Measurements from ENCODE around the gene DSTN.
"Not testable (repeated sequence)": the region's sequence is repeated elsewhere in the genome, so short reads cannot be mapped to it uniquely, and the experiment has no call there.

DSTN gene

DNA sequence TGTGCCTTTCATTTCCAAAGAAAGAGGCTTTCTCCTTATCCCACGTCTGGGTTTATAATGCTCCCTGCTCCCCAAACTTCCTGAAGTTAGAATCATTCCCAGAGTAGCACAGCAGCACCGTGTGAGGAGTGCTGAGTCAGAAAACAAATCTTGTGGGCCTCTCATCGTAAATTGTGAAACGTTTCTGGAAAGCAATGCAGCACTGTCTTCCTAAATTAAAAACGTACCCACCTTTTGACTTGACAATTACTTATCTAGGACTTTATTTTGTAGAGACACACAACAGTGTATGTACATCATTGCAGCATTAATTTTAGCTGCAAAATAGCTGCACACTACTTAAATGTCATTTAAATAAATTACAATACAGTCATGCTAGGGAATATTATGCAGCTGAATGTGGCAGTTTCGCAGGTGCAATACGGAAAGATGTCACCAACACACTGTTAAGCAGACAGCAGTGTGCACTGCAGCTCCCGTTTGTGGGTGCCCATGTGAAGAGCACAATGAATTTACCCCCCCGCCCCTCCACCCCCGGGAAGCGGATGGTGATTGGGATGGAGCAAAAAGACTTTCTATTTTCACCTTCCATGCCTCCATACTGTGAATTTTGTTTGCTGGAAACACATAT, 81.4 kb downstream of the DSTN start:
- DNase-seq (ENCODE audit: low spot score), result no peak

DNA sequence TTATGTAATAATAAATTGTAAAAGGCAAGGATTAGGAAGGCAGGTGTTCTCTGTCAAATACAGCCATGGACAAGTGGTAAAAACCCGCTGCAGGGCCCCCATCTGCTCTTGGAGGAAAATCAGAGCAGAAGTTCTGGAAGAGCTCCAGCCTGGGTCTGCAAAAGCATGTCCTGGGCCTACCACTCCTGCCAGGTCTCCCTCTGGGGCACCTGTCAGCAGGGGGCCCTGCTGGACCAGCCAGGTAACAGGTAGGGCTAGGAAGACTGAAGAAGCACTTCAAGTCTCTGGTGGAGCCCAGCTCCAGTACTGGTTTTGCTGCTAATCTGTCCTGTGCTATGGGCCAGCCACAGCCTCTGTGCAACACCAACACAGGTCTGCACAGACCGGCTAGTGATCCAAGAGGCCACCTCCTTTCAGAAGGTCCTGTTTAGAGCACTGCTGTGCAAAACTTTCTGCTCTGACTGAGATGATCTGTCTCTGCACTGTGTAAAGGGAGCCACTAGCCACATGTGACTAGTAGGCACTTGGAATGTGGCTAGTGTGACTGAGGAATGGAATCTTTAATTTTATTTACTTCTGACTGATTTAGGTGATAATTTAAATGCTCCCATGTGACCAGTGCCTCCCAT, 82.0 kb downstream of the DSTN start:
- DNase-seq (ENCODE audit: low spot score), result no peak

GRCh38 chr20:17652411-17652810, 82.5 kb downstream of the DSTN start:
- DNase-seq (ENCODE audit: low spot score), result no peak

DNA sequence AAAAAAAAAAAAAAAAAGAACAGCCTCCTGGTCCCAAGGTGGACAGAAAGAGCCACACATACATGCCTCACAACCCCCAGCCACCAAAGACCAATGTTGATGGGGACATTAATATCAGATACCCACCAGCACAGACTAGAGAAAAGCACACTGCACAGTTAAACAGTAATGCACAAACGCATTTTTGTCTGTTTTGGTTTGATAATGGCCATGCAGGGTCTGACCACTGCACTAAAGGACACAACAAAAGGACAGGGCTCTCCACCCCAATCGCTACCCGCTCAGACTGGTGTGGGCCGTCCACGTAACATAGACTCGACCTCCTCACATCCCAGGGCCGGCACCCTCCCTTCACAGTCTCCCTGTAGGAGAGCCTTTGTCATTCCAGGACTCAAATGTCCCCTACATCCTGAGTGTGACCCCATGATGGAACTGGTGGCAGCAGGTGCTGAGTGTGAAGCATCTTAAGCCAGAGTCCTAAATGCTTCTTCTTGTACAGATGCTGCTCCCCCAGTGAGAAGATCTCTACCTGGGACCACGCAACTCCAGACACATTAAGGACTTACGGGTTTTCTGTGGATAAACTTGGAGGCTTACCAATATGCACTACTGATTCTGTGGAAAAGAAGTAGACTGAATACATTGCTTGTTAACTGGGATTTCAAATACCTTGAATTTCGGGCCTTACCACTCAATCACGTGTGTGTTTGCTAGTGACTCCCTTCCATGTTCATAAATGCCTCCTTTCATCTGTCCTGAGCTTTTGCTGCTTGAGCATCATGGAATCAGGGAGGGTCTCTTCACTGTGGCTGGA, 84.2 kb downstream of the DSTN start:
- DNase-seq (ENCODE audit: low spot score), result no peak

- no peak for DNase-seq (ENCODE audit: low spot score)
Observed at GRCh38 chr20:17654649-17655285, 84.9 kb downstream of the DSTN start.

- DNase-seq (ENCODE audit: low spot score), result no peak
Observed at GRCh38 chr20:17655286-17655651, 85.4 kb downstream of the DSTN start.

GRCh38 chr20:17655865-17656479, 86.1 kb downstream of the DSTN start:
- no peak for DNase-seq (ENCODE audit: low spot score)

DNA sequence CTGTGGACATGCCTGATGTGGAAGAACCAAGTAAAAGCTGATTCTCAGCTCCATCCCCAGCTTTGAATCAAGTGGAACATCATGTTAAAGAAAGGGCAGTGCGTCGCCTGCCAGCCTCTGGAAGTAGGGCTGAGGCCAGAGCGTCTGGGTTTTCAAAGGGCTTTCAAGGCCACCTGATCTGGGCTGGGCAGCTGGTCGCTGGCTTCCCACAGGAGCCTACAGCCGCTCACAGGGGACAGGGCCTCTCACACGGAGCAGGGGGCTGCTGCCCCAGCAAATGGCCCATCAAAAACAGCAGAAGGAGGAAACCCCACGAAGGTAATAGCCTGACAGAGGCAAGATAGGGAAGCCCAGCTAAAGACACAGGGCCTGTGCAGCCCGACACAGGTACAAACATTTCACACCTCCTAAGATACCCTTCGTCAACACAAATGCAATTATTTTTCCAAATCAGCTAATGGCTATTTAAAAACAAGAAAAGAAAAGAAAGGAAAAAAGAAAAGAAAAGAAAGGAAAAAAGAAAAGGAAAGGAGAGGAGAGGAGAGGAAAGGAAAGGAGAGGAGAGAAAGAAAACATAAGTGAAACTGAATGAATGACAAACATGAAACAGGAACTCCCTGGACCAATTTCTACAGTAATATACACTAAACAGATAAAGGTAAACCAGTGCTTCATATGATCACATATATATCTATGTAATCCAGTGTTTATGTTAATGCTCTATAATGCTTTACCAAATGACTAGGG, 87.4 kb downstream of the DSTN start:
- no peak for DNase-seq (ENCODE audit: low spot score)

DNA sequence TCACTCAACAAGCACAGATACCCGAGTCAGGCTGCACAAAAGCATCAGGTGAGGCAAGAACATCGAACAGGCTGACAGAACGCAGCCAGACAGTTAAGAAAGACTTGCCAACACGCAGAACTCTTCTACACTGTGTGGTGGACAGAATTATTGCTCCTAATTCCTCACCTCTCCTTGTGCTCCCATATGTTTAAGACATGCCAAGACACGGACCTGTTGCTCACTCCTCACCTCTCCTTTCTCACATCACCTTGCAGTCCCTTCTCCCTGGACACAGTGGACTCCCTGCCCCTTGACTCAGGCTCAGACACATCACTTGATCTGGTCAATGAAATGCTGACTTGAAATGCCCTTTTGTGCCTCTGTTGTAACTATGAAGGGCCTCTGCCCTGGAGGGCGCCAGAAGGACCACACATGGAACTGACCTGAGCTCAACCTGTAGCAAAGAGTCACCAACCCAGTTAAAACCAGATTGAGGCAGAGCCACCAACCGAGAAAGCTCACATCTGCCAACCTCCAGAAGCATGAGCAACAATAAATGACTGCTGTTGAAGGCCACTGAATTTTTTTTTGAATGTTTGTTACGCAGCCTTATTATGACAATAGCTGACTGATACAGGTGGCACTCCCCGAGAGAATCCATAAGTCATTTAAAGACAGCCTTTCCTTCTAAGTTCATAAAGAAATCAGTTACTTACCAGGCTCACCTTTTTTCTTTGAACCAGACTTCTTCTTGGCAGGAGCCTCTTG, 88.2 kb downstream of the DSTN start:
- no peak for DNase-seq (ENCODE audit: low spot score)

DNA sequence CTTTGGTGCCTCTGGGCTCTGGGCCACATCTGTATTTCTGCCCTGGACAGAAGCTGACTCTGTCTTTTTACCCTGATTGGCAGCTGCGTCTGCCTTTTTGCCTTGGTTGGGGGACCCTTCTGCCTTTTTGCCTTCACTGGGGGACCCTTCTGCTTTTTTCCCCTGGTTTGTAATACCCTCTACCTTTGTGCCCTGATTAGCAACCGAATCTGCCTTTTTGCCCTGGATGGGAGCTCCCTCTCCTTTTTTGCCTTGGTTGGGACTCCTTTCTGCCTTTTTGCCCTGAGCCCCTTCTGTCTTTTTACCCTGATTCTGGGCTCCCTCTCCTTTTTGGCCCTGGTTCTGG, 88.7 kb downstream of the DSTN start:
- no peak for DNase-seq (ENCODE audit: low spot score)

DNA sequence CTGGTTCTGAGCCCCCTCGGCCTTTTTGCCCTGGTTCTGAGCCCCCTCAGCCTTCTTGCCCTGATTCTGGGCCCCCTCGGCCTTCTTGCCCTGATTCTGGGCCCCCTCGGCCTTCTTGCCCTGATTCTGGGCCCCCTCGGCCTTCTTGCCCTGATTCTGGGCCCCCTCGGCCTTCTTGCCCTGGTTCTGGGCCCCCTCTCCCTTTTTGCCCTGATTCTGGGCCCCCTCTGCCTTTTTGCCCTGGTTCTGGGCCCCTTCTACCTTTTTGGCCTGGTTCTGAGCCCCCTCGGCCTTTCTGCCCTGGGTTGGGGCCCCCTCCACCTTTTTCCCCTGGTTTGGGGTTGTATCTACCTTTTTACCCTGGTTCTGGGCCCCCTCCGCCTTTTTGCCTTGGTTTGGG, 89.5 kb downstream of the DSTN start:
- DNase-seq (ENCODE audit: low spot score), result not testable (repeated sequence)

All from CD4-positive, alpha-beta T cell treated with Interleukin-6 at 100 ng/mL for 8 hours (primary cell).